Amniotic epithelial cell (primary cell): ENCODE results near the gene PGM2.
"Not testable (repeated sequence)": the region's sequence is repeated elsewhere in the genome, so short reads cannot be mapped to it uniquely, and the experiment has no call there.

Source experiments
- DNase-seq: peaks from one replicate; pipeline ENCODE4 v3.0.0-alpha.2; 2010; ENCODE audit warnings: low read depth

The PGM2 gene

DNA sequence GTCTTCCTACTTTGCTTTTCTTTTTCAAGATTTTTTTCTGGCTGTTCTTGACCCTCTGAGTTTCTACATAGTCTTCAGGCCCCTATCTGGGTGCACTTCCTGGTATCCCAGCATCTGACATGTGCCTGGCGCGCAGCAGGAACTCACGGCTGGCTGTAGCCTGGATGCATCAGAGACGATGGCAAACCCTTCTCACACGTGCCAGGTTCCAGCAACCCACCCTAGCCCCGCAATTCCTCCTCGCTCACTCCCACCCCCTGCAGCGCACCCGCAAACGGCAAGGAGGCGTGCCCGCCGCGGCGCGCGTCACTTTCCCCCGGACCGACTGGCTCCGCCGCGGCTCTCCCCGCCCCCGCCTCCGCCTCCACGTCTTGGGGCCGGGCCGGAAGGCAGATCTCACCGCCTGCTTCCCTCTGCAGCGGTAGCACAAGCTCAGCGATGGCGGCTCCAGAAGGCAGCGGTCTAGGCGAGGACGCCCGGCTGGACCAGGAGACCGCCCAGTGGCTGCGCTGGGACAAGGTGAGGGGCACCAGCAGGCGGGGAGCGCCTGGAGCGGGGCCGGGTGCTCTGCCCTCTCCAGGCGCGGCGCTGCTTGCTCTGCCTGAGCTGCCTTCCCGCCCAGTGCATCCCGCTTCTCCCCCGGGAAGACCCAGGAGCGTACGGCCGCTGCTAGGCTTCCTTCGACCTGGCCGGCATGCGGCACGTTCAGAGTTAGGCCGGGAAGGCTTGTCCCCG is at the start of gene PGM2:
Gene PGM2 (plus strand): TSS at position 392 of the 735 bp plus-strand sequence. CDS start 47 bp downstream, at position 439.
- DNase-seq, result peak; percentile 74

DNA sequence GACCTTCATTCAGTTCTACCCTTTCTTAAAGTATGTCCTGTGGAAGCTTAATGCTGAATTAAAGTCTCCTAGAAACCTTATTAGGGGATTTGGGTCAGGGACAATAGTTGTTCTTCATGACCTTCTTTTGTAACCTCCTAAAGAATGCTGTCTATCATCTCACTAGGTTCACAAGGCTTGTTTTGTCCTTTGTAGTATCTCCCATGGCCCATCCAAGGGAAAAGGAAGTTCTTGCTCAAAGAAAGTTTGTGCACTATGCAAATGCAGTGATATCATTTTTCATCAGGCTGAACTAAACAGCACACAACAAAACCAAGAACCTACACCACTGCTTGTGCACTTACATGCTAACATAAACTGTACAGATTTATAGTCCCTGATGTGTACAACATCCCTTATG is 46.6 kb upstream of the PGM2 start:
- no peak for DNase-seq

DNA sequence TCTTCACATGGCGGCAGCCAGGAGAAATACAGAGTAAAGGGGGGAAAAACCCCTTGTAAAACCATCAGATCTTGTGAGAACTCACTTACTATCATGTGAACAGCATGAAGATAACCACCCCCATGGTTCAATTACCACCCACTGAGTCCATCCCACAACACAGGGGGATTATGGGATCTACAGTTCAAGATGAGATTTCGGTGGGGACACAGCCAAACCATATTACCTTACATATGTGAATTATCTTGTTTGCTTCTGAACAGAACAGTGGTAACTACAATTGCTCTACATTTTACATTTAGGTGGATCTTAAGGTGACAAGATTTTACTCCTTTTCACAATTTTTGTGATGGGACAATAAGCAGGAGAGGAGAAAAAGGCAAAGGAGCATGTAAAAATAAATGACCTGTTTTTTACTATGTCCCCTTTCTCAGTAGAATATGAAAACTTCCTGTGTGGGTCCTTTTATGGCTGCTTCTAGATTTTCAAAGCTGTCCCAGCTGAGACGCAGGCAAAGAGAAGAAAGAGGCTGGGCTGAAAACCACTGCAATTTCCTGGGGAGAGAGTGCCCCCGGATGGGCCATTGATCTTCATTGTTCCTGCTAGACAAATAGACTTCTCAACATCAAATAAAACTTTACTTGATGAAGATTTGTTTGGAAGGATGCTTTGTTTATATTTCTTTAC is 45.9 kb upstream of the PGM2 start:
- no peak for DNase-seq

DNA sequence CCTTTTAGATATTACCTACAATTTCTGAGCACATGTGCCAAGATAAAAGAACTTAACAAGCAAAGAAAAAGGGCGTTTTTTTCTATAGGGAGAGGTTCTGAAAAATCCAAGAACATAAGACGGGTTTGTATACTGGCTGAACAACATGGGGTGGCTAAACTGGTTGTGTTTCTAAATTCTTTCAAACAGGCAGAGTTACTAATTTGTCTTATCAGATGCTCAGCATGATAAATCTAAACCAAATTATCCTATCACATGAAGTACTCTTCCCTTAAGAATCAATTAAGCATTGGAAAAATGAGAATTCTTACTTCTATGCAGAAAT is 45.4 kb upstream of the PGM2 start:
- DNase-seq, result no peak

DNA sequence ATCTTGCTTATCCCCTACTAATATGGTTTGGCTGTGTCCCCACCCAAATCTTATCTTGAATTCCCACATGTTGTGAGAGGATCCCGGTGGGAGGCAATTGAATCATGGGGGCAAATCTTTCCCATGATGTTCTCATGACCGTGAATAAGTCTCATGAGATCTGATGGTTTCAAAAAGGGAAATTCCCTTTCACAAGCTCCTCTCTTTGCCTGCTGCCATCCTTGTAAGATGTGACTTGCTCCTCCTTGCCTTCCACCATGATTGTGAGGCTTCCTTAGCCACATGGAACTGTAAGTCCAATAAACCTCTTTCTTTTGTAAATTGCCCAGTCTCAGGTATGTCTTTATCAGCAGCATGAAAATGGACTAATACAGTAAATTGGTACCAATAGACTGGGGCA is 40.2 kb upstream of the PGM2 start:
- DNase-seq, result not testable (repeated sequence)

DNA sequence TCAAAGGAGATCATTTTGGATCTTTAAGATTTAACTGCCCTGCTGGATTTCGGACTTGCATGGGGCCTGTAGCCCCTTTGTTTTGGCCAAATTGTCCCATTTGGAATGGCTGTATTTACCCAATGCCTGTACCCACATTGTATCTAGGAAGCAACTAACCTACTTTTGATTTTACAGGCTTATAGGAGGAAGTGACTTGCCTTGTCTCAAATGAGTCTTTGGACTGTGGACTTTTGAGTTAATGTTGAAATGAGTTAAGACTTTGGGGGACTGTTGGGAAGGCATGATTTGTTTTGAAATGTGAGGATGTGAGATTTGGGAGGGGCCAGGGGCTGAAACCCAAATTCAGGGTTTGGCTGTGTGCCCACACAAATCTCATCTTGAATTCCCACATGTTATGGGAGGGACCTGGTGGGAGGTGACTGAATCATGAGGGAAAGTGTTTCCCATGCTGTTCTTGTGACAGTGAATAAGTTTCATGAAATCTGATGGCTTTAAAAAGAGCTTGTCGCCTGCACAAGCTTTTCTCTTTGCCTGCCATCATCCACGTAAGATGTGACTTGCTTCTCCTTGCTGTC is 38.5 kb upstream of the PGM2 start:
- not testable (repeated sequence) for DNase-seq

DNA sequence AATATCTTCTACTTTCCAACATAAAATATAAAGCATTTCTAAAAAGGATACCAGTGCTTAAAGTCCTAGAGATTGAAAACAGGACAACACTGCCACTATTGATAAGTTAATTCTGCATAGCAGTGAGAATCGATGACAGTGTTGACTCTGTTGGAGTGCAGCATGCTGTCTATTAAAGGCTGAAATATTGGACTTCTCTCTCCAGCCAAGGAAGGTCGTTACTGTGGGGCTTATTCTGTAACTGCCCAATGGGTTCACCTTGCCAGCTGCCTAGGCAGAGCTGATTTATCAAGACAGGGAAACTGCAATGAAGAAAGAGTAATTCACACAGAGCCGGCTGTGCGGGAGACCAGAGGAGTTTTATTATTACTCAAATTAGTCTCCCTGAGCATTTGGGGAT is 37.7 kb upstream of the PGM2 start:
- DNase-seq, result no peak

DNA sequence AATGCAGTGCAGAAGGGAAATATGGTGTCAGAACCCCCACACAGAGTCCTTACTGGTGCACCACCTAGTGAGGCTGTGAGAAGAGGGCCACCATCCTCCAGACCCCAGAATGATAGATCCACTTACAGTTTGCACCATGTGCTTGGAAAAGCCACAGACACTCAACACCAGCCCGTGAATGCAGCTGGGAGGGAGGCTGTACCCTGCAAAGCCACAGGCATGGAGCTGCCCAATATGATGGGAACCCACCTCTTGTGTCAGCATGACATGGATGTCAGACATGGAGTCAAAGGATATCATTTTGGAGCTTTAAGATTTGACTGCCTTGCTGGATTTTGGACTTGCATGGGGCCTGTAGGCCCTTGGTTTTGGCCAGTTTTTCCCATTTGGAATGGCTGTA is 34.2 kb upstream of the PGM2 start:
- no peak for DNase-seq

DNA sequence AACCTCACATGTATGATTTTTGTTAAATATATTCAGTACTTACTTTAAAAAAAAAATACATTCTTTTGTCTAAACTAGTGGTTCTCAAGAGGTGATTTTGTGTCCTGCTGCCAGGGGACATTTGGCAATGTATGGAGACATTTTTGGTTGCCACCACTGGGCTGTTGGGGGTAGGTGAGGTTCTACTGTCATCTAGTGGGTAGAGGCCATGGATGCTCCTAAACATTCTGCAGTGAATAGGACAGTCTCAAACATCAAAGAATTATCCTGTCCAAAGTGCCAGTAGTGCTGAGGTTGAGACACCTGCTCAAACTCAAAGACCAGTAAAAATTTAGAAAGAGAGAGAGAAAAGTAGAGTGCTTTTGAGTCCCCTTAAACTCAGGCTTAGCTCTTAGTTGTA is 32.9 kb upstream of the PGM2 start:
- DNase-seq, result peak; percentile 14

DNA sequence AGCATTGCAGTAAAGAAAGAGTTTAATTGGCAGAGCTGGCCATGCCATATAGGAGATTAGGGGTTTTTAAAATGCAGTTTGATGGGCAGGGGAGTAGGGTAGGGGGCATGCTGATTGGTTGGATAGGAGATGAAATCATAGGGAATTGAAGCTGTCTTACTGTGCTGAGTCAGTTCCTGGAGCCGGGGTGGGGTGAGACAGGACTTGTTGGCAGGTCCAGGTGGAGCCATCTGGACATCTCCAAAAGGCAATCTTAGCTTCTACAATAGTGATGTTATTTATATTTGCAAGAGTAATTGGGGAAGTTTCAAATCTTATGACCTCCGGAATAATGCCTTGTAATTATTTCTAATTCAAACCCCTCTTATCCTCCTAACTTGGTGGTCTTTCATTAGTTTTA is 32.4 kb upstream of the PGM2 start:
- DNase-seq, result no peak

DNA sequence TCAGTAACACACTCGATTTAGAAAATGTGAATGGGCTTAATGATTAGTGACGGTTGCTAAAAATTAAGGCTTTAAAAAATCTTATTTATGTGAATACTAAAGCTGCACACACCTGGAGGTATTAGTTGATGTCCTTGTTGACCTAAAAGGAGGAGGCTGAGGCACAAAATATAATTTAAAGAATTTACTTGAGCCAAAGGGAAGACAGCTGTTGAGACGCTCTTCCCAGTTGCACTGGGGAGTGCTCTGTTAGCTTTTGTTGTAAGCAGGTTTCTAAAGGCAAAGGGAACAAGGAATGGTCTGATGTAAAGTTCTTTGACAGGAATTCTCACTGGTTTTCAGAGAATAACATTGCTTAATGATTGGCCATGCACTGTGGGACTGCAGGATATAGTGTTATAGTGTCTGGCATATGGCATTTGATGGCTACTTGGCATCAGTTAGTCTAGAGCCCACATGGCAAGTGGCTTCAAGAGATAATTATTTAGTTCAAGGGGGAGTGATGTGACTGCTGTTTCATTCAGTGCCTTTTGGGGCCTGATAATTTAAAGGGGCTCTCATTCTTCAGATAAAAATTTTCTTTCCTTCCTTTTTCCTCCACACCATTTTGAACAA is 30.8 kb upstream of the PGM2 start:
- no peak for DNase-seq

DNA sequence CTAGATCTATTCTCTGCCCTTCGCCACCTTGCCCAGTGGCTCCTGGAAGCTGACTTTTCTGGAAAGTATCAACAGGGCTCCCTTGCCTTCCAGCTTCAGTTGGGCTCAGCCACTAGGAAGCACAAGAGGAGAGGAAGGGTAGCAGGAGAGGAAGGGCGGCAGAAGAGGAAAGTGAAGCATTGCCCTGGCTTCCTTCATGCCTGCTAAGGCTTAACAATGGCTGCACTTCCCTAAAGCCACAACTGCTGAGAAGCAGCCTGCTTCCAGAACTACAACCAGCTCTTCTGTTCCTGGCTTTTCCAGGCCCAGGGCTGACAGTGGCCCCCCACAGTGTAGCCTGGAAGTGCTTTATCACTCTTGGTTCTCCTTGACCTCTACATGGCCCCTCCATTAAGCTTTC is 29.1 kb upstream of the PGM2 start:
- DNase-seq, result peak; percentile 4

DNA sequence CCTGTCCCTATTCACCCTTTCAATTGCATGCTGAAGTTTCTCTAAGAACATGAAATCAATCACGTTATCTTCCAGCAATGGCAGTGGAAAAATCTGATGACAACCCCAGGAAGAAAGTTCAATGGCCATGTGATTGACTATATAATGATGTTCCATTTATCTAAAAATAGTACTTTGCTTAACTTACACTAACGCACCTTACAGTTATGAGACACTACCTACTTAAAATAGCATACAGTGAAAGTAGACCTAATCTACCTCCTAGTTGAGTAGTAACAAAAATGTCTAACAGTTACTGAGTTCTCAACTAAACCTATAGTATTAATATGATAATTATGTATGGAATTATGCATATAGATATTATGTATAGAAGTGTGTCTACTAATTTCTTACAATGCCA is 28.6 kb upstream of the PGM2 start:
- DNase-seq, result no peak

DNA sequence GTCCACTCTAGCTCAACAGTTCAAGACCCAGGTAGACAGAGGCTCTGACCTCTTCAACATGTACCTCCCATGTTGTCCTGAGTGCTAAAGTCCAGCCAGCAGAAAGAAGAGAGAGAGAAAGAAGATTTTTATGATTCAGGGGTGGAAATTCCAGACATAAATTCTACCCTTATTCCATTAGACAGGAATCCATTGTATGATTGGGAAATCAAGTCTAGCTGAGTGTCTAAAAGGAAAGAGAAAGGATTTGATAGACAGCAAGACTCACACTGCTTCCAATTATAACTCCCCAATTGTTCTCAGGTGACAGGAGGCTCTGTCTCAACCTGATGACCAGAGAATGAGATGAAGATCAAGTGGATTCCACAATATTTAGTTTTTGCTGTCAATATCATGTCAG is 27.9 kb upstream of the PGM2 start:
- DNase-seq, result peak; percentile 29

DNA sequence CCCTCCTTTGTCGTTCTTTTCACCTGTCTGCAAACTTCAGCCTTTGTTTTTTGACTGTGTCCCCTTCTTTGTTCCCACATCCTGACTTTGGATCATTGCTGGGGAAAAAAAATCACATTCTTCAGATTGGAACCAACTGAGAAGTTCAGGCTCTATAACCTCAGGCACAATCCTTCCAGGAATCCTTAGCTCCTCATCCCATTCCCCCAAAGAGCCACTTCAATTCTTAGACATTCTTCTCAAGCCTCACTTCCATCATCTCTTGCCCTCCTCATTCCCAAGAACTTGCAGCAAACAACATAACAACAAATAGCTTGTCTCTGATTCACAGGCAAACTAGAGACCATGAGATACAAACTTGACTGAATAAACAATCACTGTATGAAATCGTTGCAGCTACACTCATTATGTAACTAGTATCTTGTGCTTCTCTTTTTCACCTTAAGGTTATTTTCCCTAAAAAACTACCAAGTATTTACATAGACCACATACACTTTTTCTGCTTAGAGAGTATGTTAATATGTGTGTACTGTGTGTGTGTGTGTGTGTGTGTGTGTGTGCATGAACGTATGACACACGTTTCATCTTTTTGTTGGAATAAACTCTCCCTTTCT is 26.4 kb upstream of the PGM2 start:
- peak; percentile 81 for DNase-seq

DNA sequence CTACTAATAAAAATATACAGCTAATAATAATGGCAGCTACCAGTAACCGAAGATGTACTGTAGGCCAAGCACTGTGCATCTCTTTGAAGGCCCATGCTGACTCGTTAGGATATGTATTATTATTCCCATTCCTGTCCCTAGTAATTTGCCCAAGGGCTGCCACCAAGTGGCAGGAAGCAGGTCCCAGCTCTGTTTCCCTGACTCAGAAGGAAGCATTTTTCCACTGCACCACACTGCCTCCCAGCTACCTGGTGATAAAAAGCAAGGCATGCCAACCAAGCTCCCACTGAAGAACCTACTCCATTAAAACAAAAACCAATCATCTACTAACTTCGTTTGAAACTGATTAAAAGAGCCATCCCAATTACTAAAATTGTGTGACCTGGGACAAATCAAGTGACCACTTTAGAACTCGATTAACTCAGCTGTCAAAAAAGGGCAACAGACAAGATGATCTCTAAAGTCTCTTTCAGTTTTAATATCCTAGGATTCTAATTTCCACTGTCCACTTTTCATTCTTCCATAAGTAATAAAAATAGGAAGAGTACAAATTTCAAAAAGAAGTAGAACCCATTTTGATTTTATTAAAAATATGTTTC is 24.3 kb upstream of the PGM2 start:
- peak; percentile 27 for DNase-seq

DNA sequence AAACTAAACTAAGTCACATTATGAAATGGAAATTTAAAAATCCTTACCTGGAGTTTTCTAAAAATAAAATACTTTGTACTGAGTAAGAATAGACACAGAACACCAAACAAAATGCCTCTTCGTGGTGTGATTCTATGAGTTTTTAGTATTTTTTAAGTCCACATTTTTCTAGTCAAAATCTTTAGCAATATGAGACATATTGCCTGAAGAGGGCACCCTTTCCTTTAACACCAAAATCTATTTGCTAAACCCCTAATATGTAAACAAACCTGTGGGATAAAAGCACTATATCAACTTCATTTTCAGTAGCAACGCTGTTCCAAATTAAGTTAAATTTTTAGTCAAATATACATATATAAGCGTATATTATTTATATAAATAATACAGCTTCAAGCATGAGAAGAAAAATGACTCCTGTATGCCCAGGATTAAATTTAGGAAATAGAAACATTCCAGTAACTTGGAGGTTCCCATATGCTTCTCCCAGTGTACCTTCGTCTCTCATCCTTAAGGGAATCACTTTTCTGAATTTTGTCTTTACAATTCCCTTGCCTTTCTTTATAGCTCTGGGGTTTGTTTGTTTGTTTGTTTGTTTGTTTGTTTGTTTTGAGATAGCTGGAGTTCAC is 23.0 kb upstream of the PGM2 start:
- DNase-seq, result peak; percentile 67

DNA sequence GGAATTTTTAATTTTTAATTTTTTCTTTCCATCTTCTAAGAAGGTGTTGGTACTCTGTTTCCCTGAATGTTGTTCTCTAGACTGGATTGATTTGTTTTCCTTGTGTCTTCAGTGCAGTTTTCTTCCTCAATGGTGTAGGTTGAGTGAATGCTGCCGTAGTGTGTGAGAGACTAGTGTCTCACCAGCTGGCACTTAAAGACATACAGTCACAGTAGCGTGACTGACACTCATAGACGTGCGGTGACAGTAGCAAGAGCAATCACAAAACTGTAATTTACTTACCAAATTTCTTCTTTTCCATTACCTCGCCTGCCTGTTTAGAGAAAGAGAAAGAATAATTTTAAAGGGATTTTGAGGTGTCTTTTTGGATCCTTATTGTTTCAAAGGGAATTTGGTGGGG is 21.4 kb upstream of the PGM2 start:
- no peak for DNase-seq

DNA sequence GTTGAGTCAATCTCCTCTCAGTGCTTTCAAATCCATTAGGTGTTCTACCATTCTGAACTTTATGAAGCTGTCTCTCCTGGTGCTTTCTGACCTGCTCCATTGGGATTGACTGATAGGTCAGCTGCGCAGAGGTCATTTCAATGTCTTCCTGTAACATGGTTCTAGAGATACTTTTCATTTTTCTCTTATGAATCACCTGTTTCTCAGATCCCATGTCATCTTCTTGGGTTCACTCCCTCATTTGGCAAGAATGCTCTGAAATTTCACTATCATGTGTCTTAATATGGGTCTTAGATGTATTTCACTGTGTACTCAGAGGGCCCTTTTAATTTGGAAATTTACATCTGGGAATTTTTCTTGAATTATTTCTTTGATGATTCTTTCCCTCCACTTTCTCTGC is 13.8 kb upstream of the PGM2 start:
- peak; percentile 91 for DNase-seq

DNA sequence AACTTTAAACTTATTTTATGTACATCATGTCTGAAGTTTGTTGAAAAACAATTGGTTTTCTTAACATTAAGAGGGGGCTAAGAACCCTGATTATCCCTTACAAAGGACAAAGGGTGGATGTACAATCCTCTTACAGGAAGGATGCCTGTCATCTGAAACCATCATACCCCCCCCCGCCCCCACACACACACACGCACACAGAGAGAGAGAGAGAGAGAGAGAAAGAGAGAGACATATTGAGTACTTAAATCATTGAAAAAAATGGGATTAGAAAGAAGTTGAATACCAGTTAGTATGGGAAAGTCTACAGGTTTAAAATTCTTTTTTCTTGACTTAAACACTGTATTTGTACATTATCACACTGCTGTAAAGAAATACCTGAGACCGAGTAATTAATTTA is 10.9 kb upstream of the PGM2 start:
- no peak for DNase-seq

DNA sequence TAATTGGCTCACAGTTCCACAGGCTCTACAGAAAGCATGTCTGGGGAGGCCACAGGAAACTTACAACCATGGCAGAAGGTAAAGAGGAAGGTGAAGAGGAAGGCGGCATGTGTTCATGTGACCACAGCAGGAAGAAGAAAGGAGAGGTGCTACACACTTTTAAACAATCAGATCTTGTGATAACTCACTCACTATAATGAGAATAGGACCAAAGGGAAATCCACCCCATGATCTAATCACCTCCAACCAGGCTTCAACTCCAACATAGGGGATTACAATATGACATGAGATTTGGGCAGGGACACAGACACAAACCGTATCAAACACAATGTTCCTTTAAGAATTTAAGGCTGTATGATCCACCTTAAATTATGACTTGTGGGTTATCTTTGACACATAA is 10.5 kb upstream of the PGM2 start:
- DNase-seq, result no peak

DNA sequence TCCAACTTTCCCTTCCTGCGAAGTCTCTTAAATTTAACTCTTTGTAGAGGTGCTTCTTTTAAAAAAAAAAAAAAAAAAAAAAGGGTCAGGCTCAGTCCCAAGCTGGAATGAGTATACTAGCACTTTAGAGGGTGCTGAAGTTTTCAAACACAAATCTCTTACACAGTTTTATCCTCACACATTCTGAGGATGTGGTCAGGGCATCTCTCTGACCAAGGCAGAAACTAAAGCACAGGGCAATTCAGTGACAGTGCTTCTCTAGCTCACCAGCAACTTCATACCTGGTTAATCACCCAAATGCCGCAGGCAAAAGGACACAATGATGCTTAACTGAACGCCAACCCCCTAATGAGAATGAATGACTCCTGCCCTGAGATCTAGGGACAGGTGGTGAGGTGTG is 9.8 kb upstream of the PGM2 start:
- DNase-seq, result no peak
